NCI-H1105 (cell line): ENCODE measurements around the gene TP53BP1.

Experiments used
- DNase-seq: peaks from one replicate; lab custom pipeline; 2025; lab: John Stamatoyannopoulos, UW

TP53BP1 gene

GRCh38 chr15:43520138-43520537 is 27.2 kb upstream of the TP53BP1 start:
- DNase-seq: no peak

DNA sequence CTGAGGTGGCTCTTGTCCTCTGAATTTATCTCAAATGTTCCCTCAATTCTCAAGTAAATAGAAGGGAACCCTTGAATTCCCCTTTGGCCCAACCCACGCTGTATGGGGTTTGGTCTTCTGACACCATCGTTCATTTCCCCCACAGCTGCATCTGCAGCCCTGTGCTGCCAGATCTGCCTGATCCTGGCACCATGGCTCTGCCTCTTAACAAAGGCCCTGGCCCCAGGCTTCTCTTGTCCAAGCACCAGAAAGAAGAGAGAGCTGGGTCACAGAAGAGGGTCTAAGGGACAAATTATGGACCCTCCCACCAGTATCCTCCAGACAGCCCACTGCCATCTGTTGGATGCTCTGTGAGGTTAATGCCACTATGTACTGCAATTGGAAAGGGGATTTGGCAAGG is 26.2 kb upstream of the TP53BP1 start:
- DNase-seq: no peak

DNA sequence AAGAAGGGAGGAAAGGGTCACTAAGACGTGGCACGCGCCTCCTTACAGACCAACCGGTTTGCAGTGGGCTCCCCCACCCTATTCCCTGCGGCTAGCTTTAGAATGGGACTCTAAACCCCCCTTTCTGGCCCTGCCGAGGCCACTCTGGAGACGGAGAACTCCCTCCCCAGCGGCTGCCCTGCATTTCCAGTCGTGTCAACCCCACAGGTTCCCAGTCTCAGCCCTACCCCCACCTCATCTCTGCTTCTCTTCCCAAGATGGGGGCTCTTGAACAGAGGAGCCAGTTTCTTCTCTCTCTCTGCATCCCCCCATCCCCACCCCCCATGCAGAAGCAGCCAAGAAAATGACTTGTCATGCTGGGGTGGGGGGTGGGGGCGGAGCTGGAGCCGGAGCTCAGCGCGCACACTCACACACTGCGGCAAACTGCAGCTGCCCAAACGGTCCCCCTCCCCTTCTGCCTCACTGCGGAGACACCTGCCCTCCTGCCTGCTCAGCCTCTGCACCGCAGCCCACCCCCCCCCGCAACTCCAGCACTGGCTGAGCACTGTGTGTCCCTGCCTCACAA is 25.3 kb upstream of the TP53BP1 start:
- DNase-seq: peak; percentile 42

- DNase-seq: peak; percentile 19
Measured at GRCh38 chr15:43517354-43518196, 24.6 kb upstream of the TP53BP1 start, which contains the start of gene MAP1A. Gene MAP1A, plus strand, starts transcription at chr15:43517608. Its CDS starts 3,866 bp downstream, at chr15:43521474.

DNA sequence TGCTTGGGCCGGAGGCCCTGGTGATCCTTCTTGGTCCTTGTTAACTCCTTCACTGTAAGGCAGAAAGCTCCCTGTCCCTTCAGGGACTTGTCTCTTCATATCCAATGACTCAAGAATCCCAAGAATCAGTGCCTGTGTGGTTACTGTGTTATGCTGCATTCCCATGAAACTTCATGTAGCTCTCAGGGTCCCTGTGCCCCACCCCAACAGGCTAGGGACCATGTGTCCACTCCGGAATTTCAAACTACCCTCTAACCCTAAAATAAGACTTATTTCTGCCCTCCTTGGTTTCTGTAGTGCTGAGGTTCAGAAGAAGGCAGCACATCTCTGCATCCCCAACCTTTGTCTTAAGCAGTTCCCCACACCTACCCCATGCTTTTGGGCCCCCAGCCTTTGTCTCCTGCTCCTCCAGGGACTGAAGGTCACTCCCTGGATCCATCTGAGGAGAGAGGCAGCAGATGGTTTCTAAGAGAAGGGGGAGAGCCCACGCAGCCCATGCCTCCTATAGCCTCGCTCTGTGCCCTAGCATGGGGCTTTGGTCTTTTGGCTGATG is 23.9 kb upstream of the TP53BP1 start:
- no peak for DNase-seq

GRCh38 chr15:43516185-43516584 is 23.2 kb upstream of the TP53BP1 start:
- DNase-seq: no peak

- DNase-seq: no peak
Measured at GRCh38 chr15:43515741-43516140, 22.8 kb upstream of the TP53BP1 start.

GRCh38 chr15:43514241-43515057 is 21.5 kb upstream of the TP53BP1 start:
- no peak for DNase-seq

DNA sequence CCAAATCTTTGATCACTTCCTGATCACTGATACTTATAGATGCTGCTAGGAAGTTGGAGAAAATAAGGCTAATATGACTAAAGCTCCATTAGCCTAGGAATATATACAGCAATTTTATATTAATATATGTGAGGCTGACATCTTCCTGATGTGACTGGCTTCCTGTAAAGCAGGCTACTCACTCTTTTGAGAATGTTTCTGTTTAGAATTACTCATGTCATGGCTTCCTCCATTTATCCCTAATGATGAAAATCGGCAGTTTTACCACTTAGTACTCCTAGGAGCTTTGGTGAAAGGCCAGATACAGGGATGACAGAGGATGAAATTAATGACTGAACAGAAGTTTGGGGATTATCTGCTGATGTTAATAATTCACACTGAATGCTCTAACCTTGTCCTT is 20.6 kb upstream of the TP53BP1 start:
- no peak for DNase-seq

GRCh38 chr15:43511012-43511885 is 18.3 kb upstream of the TP53BP1 start:
- no peak for DNase-seq

DNA sequence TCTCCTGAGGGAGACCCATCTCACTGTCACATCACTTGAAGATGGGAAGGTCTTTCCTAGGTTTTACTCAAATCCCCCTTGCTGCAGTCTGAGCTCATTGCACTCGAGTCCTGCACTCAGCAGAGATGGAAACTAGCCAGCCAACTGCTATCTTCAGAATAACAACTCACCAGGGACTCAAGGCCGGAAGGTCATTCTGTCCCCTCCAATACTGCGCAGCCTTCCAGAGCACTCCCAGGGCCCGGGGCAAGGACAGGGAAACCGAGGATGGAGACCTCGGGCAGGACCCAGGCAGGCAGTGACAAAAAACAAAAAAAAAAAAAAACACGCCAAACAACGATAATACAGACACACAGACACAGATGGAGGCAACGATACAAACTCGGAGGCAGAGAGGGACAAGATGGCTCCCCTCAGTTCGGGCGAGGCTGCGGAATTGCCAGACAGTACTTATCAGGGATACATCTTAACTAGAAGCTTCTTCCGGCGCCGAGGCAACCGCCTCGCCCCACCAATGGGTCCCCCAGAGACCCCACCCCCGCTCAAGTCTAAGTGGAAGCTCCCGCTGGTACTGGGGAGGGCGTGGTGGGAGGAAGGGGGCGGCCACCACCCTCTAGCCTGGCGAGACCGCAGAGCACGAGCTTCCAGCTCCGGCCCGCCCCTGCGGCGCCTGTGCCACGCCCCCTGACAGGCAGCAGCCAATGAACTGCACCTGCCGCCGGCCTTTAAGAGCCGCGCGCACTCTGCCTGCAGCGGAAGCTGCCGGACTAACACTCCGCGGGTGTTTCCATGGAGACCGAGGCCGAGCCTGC is 17.4 kb upstream of the TP53BP1 start:
- DNase-seq: peak; percentile 93

DNA sequence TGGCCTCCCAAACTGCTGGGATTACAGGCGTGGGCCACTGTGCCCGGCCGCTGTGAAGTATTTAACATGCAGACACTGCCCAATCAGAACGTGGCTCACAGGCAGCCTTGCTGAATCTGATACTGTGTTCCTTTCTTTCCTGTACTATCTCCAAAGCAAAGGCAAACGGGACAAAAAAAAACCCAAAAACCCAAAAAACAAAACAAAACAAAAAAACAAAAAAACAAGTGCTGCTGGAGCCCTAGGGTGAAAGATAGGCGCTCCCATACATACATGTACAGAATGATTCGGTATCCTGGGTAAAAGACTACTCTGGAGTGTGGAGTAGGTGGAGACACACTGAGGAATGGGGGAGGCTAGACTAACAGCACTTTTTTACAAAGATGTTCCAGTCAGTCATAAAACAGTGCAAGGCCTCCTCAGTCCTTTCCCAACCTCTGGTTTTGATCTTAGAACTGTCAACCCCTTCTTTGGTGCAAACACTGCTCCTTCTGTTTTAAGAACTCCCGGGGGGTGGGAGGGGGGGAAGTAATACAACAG is 16.8 kb upstream of the TP53BP1 start:
- DNase-seq: no peak

DNA sequence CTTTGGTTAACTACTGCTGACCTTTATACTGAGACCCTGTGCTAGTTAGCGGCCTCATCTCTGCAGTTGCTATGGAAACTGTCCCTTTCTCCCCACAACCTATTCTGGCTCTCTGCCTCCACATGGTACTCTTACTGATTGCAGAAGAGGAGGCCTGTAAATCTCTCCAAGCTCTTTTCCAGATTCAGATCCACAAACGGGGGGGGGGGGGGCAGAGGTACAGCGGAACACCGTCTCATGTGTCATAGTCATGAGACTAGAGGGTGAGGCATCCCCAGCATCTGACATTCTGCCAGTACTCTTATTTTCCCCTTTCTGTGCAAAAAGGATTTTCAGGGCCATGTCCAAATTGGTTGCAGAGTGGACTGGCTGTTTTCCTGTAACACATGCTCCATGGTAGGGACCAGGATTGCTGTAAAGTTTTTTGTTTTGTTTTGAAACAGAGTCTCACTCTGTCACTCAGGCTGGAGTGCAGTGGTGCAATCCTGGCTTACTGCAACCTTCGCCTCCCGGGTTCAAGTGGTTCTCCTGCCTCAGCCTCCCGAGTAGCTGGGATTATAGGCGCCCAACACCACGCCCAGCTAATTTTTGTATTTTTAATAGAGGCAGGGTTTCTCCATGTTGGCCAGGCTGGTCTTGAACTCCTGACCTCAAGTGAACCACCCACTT is 16.2 kb upstream of the TP53BP1 start:
- DNase-seq: peak; percentile 17

- no peak for DNase-seq
Measured at GRCh38 chr15:43508421-43508820, 15.5 kb upstream of the TP53BP1 start.

DNA sequence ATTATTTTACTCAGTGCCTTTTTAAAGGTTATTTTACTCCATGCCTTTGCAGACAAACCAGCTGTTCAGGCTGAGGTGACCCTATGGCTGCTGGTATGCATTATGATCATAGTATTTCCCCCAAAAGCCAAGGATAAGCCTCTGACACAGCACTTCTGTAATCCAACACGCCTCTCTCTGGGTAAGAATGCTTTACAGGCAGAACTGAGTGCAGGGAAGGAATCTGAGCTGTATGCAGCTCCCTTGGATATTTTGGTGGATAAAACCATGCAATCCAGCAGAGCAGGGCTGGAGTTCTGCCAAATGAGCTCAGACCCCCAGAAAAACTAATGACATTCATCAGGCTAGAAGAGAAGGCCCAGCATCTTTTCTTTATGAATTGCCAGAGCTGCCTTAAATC is 12.8 kb upstream of the TP53BP1 start:
- no peak for DNase-seq

DNA sequence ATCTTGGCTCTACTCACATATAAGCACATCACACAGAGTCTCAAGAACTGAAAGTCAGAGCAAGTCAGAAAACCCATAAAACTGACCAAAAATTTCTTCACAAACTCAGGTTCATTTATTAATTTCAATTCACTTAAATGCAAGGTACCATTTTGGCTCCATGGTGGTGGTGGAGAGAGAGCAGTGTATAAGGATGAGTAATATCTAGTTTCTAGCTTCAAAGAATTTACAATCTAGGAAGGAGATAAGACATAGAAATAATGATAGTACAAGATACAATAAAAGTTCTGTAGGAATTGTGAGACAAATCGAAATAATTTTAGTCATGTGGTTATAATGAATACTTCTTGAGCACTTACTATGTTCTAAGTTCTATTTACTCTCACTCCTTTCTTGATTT is 6.7 kb upstream of the TP53BP1 start:
- DNase-seq: no peak

GRCh38 chr15:43498990-43499389 is 6.0 kb upstream of the TP53BP1 start:
- no peak for DNase-seq

DNA sequence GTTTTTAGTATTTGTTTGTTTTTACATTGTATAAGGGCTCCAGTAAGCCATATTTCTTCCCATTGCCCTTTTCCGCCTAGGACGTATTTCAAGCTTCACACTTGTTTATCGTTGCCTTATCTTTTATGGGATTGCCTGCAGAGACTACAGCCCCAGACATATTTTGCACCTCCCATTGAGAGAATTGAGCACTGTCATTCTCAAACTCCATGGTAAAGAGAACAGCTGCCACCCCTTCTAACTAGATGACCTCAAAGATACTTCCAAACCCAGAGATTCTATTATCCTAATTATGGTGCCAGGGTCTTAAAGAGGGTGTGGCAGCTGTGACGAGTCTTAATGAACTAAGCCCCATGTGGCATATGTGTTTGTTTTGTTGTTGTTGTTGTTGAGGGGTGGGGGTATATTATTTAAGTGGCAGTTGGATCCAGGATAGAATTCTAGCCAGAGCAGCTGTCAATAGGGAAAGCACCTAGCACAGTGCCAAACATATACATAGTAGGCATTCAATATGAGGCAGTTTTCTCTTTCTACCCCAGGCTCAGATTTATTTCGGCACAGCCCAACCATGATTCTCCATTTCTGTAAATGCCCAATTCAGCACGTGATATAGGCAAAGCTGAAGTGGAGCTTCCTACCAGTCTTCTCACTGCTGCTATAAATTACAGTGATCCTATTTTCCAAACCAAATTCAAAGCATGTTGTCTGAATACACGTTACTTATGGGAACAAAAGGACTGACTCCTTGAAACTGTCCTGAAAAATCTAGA is 932 bp upstream of the TP53BP1 start:
- DNase-seq: no peak

GRCh38 chr15:43492266-43492665 is 690 bp downstream of the TP53BP1 start:
- DNase-seq: no peak
